Endometrial microvascular endothelial cells (primary cell): ENCODE measurements around the gene PIM3. TPM values are rescaled to one million over a fixed set of nuclear protein-coding genes. Genes with fewer than 3 reads are reported as not detected.

Experiments
- in situ Hi-C: cut with HindIII; loops from 2 replicates; pipeline ENCODE4 v1.10.0; 2017; ENCODE audit warnings: low sequenced_read_pairs, low pct_unique_long_range_greater_than_20kb; ENCODE audit errors: inconsistent ontology term
- total RNA-seq: library from RNA; depleted of rRNA; stranded (reverse); fragments of >200 nt; gene quantifications from one replicate; pipeline ENCODE4 v1.2.3, GENCODE V29; 2015; ENCODE audit errors: inconsistent ontology term

Gene PIM3
- total RNA-seq, 1 donor from 2014 or later: 45.4 TPM

- in situ Hi-C loops: no loop called here
These were observed 49.4 kb downstream of the PIM3 start for GRCh38 chr22:50009765-50010675.

DNA sequence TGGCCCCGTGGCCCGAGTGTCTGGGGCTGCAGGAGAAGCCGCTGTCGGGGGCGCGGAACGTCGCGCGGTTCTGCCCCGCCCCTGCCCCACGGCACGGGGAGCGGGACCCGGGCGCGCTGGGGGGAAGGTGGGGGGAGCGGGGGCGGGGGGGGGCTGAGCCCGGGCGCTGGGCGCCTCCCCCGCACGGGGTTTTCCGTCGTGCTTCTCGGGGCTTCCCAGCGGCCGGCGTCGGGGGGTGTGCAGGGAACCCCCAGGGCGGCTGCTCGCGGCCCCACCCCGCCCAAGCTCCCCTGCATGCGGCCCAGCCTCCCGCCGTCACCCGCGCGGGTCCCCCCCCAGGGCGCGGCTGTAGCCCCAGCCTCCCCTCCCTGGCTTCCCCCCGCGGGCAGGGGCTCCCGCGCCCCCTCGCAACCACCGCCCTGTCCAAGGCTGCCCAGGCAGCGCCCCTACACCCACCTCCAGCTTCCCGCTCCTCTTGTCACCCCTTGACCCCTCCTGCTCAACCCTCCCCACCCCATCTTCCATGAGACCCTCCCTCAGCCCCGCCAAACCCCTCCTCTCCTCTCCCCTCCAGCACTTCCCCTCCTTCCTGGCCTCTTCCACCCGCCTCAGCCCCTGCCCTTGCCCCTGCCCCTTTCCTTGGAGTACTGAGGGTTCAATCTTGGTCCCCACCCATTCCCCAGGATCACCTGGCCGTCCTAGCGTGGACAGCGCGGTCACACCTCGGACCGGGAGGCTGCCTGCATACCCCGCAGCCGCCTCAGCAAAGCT is 50.3 kb downstream of the PIM3 start:
- in situ Hi-C loops: no loop called here

GRCh38 chr22:50011447-50012210 is 51.1 kb downstream of the PIM3 start:
- in situ Hi-C loops: no loop called here

- in situ Hi-C loops: no loop called here
These were observed 51.9 kb downstream of the PIM3 start, which contains the start of gene IL17REL for GRCh38 chr22:50012211-50013181. Gene IL17REL (minus strand): TSS chr22:50012765. CDS start chr22:50012646, 119 bp downstream.

Other genes with a start within 250 kb of the PIM3 start
- gene BRD1, start 132.9 kb upstream of the PIM3 start, total RNA-seq: 16.1 TPM
- 13.1 TPM for gene ZBED4, start 106.9 kb upstream of the PIM3 start, total RNA-seq
- gene ALG12, start 42.3 kb upstream of the PIM3 start, total RNA-seq: 20.1 TPM
- gene CRELD2, start 42.1 kb upstream of the PIM3 start, total RNA-seq: 55.8 TPM
- not detected for gene IL17REL, start 52.0 kb downstream of the PIM3 start, total RNA-seq
- not detected for gene TTLL8, start 97.5 kb downstream of the PIM3 start, total RNA-seq
- gene MLC1, start 124.7 kb downstream of the PIM3 start, total RNA-seq: not detected
- 6.1 TPM for gene MOV10L1, start 129.2 kb downstream of the PIM3 start, total RNA-seq
- 2.2 TPM for gene PANX2, start 210.0 kb downstream of the PIM3 start, total RNA-seq
- 39.3 TPM for gene TRABD, start 225.1 kb downstream of the PIM3 start, total RNA-seq
- 29.7 TPM for gene SELENOO, start 240.2 kb downstream of the PIM3 start, total RNA-seq